Keratinocyte (primary cell): ENCODE data around the gene LARGE1. TPM values are rescaled to one million over a fixed set of nuclear protein-coding genes. Genes with fewer than 3 reads are reported as not detected.

Experiments used
- DNase-seq: peaks from one replicate; pipeline ENCODE4 v3.0.0-alpha.2; 2011; ENCODE audit warnings: low read depth, missing footprints, low spot score
- FAIRE-seq: peaks from 2 replicates; lab custom pipeline; 2011; peaks lifted over from hg19 to GRCh38; lab: Jason Lieb, UNC
- H2AFZ ChIP-seq: 2 replicates; pipeline ENCODE4 v1.6.0; 2012; ENCODE audit warnings: low read length, control low read depth, inconsistent platforms; ENCODE audit not compliant: control insufficient read depth
- H3K27ac ChIP-seq: 2 replicates; pipeline ENCODE4 v1.5.1; 2011; ENCODE audit warnings: low read length; ENCODE audit not compliant: control insufficient read depth, insufficient read depth
- H3K27me3 ChIP-seq: 3 replicates; pipeline ENCODE4 v1.6.0; 2011; ENCODE audit warnings: low read length; ENCODE audit not compliant: control insufficient read depth, insufficient read depth; ENCODE audit errors: extremely low read depth
- H3K36me3 ChIP-seq, 2 experiments: 2 replicates in 1 of 2; 3 replicates in 1 of 2; pipeline ENCODE4 v1.5.1; 2011; ENCODE audit warnings: low read length in 2 of 2, mild to moderate bottlenecking in 1 of 2; ENCODE audit not compliant: control insufficient read depth in 2 of 2, insufficient read depth in 2 of 2; ENCODE audit errors: extremely low read depth in 1 of 2
- H3K4me1 ChIP-seq: 3 replicates; pipeline ENCODE4 v1.5.1; 2011; ENCODE audit warnings: low read length; ENCODE audit not compliant: control insufficient read depth, insufficient read depth; ENCODE audit errors: extremely low read depth
- H3K4me2 ChIP-seq: 3 replicates; pipeline ENCODE4 v1.6.0; 2011; ENCODE audit warnings: low read depth, low read length; ENCODE audit not compliant: control insufficient read depth, insufficient read depth; ENCODE audit errors: extremely low read depth
- H3K4me3 ChIP-seq, 3 experiments: fragments of 200-600 bp in 1 of 3; sonication (generic) in 1 of 3; 2 replicates in 2 of 3; 3 replicates in 1 of 3; pipeline ENCODE4 v1.5.1; 2011 to 2016; ENCODE audit warnings: low read length in 3 of 3, mild to moderate bottlenecking in 3 of 3, control low read depth in 2 of 3, inconsistent platforms in 1 of 3, low read depth in 1 of 3, mixed read lengths in 1 of 3, mixed run types in 1 of 3, moderate library complexity in 1 of 3; ENCODE audit not compliant: control insufficient read depth in 2 of 3, insufficient read depth in 2 of 3; ENCODE audit errors: extremely low read depth in 1 of 3
- H3K79me2 ChIP-seq: 2 replicates; pipeline ENCODE4 v1.6.0; 2012; ENCODE audit warnings: low read length; ENCODE audit not compliant: control insufficient read depth, insufficient read depth
- H3K9ac ChIP-seq: 3 replicates; pipeline ENCODE4 v1.6.0; 2011; ENCODE audit warnings: low read length; ENCODE audit not compliant: control insufficient read depth, insufficient read depth; ENCODE audit errors: extremely low read depth
- H3K9me1 ChIP-seq: 3 replicates; pipeline ENCODE4 v1.6.0; 2011; ENCODE audit warnings: low read length; ENCODE audit not compliant: control insufficient read depth, insufficient read depth; ENCODE audit errors: extremely low read depth
- H3K9me3 ChIP-seq: 2 replicates; pipeline ENCODE4 v1.5.1; 2012; ENCODE audit warnings: low read depth, low read length; ENCODE audit not compliant: control insufficient read depth
- H4K20me1 ChIP-seq: 3 replicates; pipeline ENCODE4 v1.6.0; 2011; ENCODE audit warnings: low read length; ENCODE audit not compliant: control insufficient read depth, insufficient read depth; ENCODE audit errors: extremely low read depth
- CTCF ChIP-seq, 3 experiments: IDR thresholded peaks in 1 of 3; conservative IDR thresholded peaks in 1 of 3; optimal IDR thresholded peaks in 1 of 3; 2 replicates in 2 of 3; 3 replicates in 1 of 3; pipeline versions ENCODE3 to v1.5.1; 2011; ENCODE audit warnings: low read length in 3 of 3, mild to moderate bottlenecking in 3 of 3, moderate library complexity in 2 of 3, control low read depth in 1 of 3, inconsistent platforms in 1 of 3; ENCODE audit not compliant: insufficient read depth in 2 of 3; ENCODE audit errors: extremely low read depth in 1 of 3
- EZH2 ChIP-seq: IDR thresholded peaks from one replicate; pipeline ENCODE4 v1.6.1; 2012; ENCODE audit warnings: inconsistent platforms, mild to moderate bottlenecking, low read length, moderate library complexity
- dilution Hi-C: fragments of 300-500 bp; cut with MboI; formaldehyde crosslinking; loops from one replicate; pipeline ENCODE4 v1.7.0; 2020; ENCODE audit warnings: low sequenced_read_pairs; ENCODE audit not compliant: extremely low pct_ligation_motif_present
- polyA plus RNA-seq, 5 experiments: library from polyadenylated mRNA; depleted of rRNA in 3 of 5; stranded (reverse) in 3 of 5; stranded (forward) in 1 of 5; unstranded in 1 of 5; fragments of >200 nt; gene quantifications; 1 replicate in 1 of 5; 2 replicates in 3 of 5; 3 replicates in 1 of 5; pipeline versions ENCODE4 v1.2.1 to v1.2.3, GENCODE V29; 2011 to 2012; ENCODE audit warnings: missing spikeins in 2 of 5, low read depth in 1 of 5, low replicate concordance in 1 of 5

LARGE1 gene
- polyA plus RNA-seq, 1 donor (not counting 4 experiments of a cell fraction or from before 2014, with no cell fraction given): 4.5 TPM

GRCh38 chr22:33576205-33576604 lies 344.1 kb downstream of the LARGE1 start:
- no peak for TF ChIP-seq CTCF (optimal IDR thresholded peaks at IDR 0.05 in 1 of 3, IDR thresholded peaks at IDR 0.05 in 1 of 3, conservative IDR thresholded peaks at IDR 0.05 in 1 of 3; ENCODE audit: extremely low read depth in 1 of 3, insufficient read depth in 2 of 3, low read length in 3 of 3)
- TF ChIP-seq EZH2: no peak
- no peak overlapping the region for H3K4me3 ChIP-seq
- H3K79me2 ChIP-seq: no peaks in the 10 kb centered on the region
- no peak overlapping the region for H3K4me2 ChIP-seq
- no peak overlapping the region for H3K9ac ChIP-seq
- no peaks in the 10 kb centered on the region for H3K9me1 ChIP-seq
- H3K36me3 ChIP-seq: no peaks in the 10 kb centered on the region
- no peaks in the 10 kb centered on the region for H3K4me1 ChIP-seq
- dilution Hi-C loops: no loop called here
- no peaks in the 10 kb centered on the region for H4K20me1 ChIP-seq
- no peak overlapping the region for H3K27ac ChIP-seq
- H3K27me3 ChIP-seq: no peaks in the 10 kb centered on the region
- DNase-seq: no peak
- no peaks in the 10 kb centered on the region for H3K9me3 ChIP-seq
- FAIRE-seq: no peak
- H2AFZ ChIP-seq: no peak overlapping the region

GRCh38 chr22:33575771-33576170 lies 344.5 kb downstream of the LARGE1 start:
- dilution Hi-C loops: no loop called here
- no peak for TF ChIP-seq CTCF (optimal IDR thresholded peaks at IDR 0.05 in 1 of 3, IDR thresholded peaks at IDR 0.05 in 1 of 3, conservative IDR thresholded peaks at IDR 0.05 in 1 of 3; ENCODE audit: extremely low read depth in 1 of 3, insufficient read depth in 2 of 3, low read length in 3 of 3)
- TF ChIP-seq EZH2: no peak
- no peak for FAIRE-seq

More at GRCh38 chr22:33575771-33576170, 344.5 kb downstream of the LARGE1 start:
- Histone ChIP-seq H4K20me1 (no peaks in the 10 kb centered on the region), H3K9me3 (no peaks in the 10 kb centered on the region), H3K27ac (no peak overlapping the region), H3K79me2 (no peaks in the 10 kb centered on the region), H3K4me1 (no peaks in the 10 kb centered on the region), H3K9me1 (no peaks in the 10 kb centered on the region), H2AFZ (no peak overlapping the region), H3K4me3 (no peak overlapping the region), H3K4me2 (no peak overlapping the region), H3K9ac (no peak overlapping the region), H3K36me3 (no peaks in the 10 kb centered on the region), H3K27me3 (no peaks in the 10 kb centered on the region)
- DNase-seq: no peak
